ENCODE measurements around the gene SLC66A2. TPM values are rescaled to one million over a fixed set of nuclear protein-coding genes. Genes with fewer than 3 reads are reported as not detected.
A peak's percentile ranks its signal among the peaks of the same experiment; 100 is the strongest.
"Not testable (repeated sequence)": the region's sequence is repeated elsewhere in the genome, so short reads cannot be mapped to it uniquely, and the experiment has no call there.

SLC66A2 gene
- polyA plus RNA-seq (ENCODE audit: insufficient read length): 18.5 TPM
- long read RNA-seq, donor 1, transcript PQLC1-202 (5 exons, 2,475 nt): minor isoform, 5 of 15 reads
- long read RNA-seq, donor 1, transcript PQLC1-203 (6 exons, 2,555 nt): major isoform, 8 of 15 reads
- long read RNA-seq, donor 1, partial matches to known transcripts: 0 of 15 reads
- long read RNA-seq, donor 1, other reads (novel, unspliced or antisense): 0 of 15 reads
- long read RNA-seq, donor 2, transcript PQLC1-202 (5 exons, 2,475 nt): major isoform, 6 of 11 reads
- long read RNA-seq, donor 2, partial matches to known transcripts: 0 of 11 reads
- long read RNA-seq, donor 2, other reads (novel, unspliced or antisense): 0 of 11 reads
- long read RNA-seq, donor 3, partial matches to known transcripts: 0 of 6 reads
- long read RNA-seq, donor 3, other reads (novel, unspliced or antisense): 0 of 6 reads
- long read RNA-seq, donor 4, partial matches to known transcripts: 0 of 2 reads
- long read RNA-seq, donor 4, other reads (novel, unspliced or antisense): 0 of 2 reads
- long read RNA-seq, donor 5, transcript PQLC1-211 (4 exons, 1,247 nt): minor isoform, 8 of 38 reads
- long read RNA-seq, donor 5, transcript PQLC1-203 (6 exons, 2,555 nt): major isoform, 15 of 38 reads
- long read RNA-seq, donor 5, transcript PQLC1-202 (5 exons, 2,475 nt): major isoform, 15 of 38 reads
- long read RNA-seq, donor 5, partial matches to known transcripts: 0 of 38 reads
- long read RNA-seq, donor 5, other reads (novel, unspliced or antisense): 0 of 38 reads
- long read RNA-seq, donor 6, transcript PQLC1-203 (6 exons, 2,555 nt): major isoform, 8 of 14 reads
- long read RNA-seq, donor 6, partial matches to known transcripts: 0 of 14 reads
- long read RNA-seq, donor 6, other reads (novel, unspliced or antisense): 0 of 14 reads
- long read RNA-seq, donor 7, transcript PQLC1-203 (6 exons, 2,555 nt): major isoform, 13 of 62 reads
- long read RNA-seq, donor 7, transcript PQLC1-202 (5 exons, 2,475 nt): minor isoform, 9 of 62 reads
- long read RNA-seq, donor 7, partial matches to known transcripts: 6 of 62 reads
- long read RNA-seq, donor 7, other reads (novel, unspliced or antisense): 29 of 62 reads
- long read RNA-seq, donor 8, partial matches to known transcripts: 0 of 3 reads
- long read RNA-seq, donor 8, other reads (novel, unspliced or antisense): 0 of 3 reads

- peak; percentile 82 for DNase-seq
Measured at GRCh38 chr18:79951545-79952455, at the start of gene SLC66A2. Gene SLC66A2 (minus strand): TSS chr18:79951653. CDS start chr18:79950926, 727 bp downstream.

GRCh38 chr18:80000877-80001276 is 49.4 kb upstream of the SLC66A2 start:
- DNase-seq: no peak

- not testable (repeated sequence) for DNase-seq
Measured at GRCh38 chr18:79999701-80000100, 48.2 kb upstream of the SLC66A2 start.

- no peak for DNase-seq
Measured at GRCh38 chr18:79991494-79991893, 40.0 kb upstream of the SLC66A2 start.

GRCh38 chr18:79989195-79989497 is 37.7 kb upstream of the SLC66A2 start:
- DNase-seq: no peak

GRCh38 chr18:79988451-79989194 is 37.2 kb upstream of the SLC66A2 start, which contains the start of gene TXNL4A:
Gene TXNL4A (minus strand): TSS chr18:79988563. CDS start chr18:79988392, 171 bp downstream.
- peak; percentile 71 for DNase-seq

- peak; percentile 50 for DNase-seq
Measured at GRCh38 chr18:79988071-79988450, 36.6 kb upstream of the SLC66A2 start.

- no peak for DNase-seq
Measured at GRCh38 chr18:79987566-79987965, 36.1 kb upstream of the SLC66A2 start.

GRCh38 chr18:79986726-79987125 is 35.3 kb upstream of the SLC66A2 start:
- no peak for DNase-seq

GRCh38 chr18:79985172-79985571 is 33.7 kb upstream of the SLC66A2 start:
- no peak for DNase-seq

GRCh38 chr18:79983793-79984192 is 32.3 kb upstream of the SLC66A2 start:
- DNase-seq: no peak

GRCh38 chr18:79983253-79983652 is 31.8 kb upstream of the SLC66A2 start:
- no peak for DNase-seq

GRCh38 chr18:79982736-79983135 is 31.3 kb upstream of the SLC66A2 start:
- DNase-seq: no peak

GRCh38 chr18:79980585-79980984 is 29.1 kb upstream of the SLC66A2 start:
- no peak for DNase-seq

GRCh38 chr18:79979843-79980242 is 28.4 kb upstream of the SLC66A2 start:
- no peak for DNase-seq

GRCh38 chr18:79975985-79976680 is 24.7 kb upstream of the SLC66A2 start:
- DNase-seq: no peak

- no peak for DNase-seq
Measured at GRCh38 chr18:79975043-79975442, 23.6 kb upstream of the SLC66A2 start.

GRCh38 chr18:79974025-79974654 is 22.7 kb upstream of the SLC66A2 start:
- no peak for DNase-seq

GRCh38 chr18:79973517-79973916 is 22.1 kb upstream of the SLC66A2 start:
- no peak for DNase-seq

Measured in left kidney (tissue), 8 donors.